SW 1271 (cell line): ENCODE results near the gene SS18.

ENCODE experiments used
- DNase-seq, 2 experiments: peaks; one replicate each; lab custom pipeline; 2025; lab: John Stamatoyannopoulos, UW

The SS18 gene

GRCh38 chr18:26071725-26072124 is 18.7 kb downstream of the SS18 start:
- DNase-seq: no peak

- DNase-seq: no peak
Measured at GRCh38 chr18:26071020-26071419, 19.4 kb downstream of the SS18 start.

- no peak for DNase-seq
Measured at GRCh38 chr18:26059357-26059756, 31.1 kb downstream of the SS18 start.

GRCh38 chr18:26057344-26057773 is 33.1 kb downstream of the SS18 start:
- no peak for DNase-seq

- no peak for DNase-seq
Measured at GRCh38 chr18:26056291-26056690, 34.1 kb downstream of the SS18 start.

- DNase-seq: no peak
Measured at GRCh38 chr18:26052505-26052904, 37.9 kb downstream of the SS18 start.

GRCh38 chr18:26051843-26052242 is 38.6 kb downstream of the SS18 start:
- DNase-seq: no peak

- DNase-seq: no peak
Measured at GRCh38 chr18:26046419-26047077, 43.9 kb downstream of the SS18 start.

- DNase-seq: no peak
Measured at GRCh38 chr18:26044807-26045206, 45.6 kb downstream of the SS18 start.

GRCh38 chr18:26040051-26040656 is 50.3 kb downstream of the SS18 start:
- DNase-seq: no peak

- DNase-seq: no peak
Measured at GRCh38 chr18:26039203-26039602, 51.2 kb downstream of the SS18 start.

- DNase-seq: no peak
Measured at GRCh38 chr18:26036635-26037034, 53.8 kb downstream of the SS18 start.

- no peak for DNase-seq
Measured at GRCh38 chr18:26034850-26035497, 55.4 kb downstream of the SS18 start.

GRCh38 chr18:26022585-26022984 is 67.8 kb downstream of the SS18 start:
- no peak for DNase-seq

GRCh38 chr18:26021061-26021754 is 69.2 kb downstream of the SS18 start:
- DNase-seq: no peak

GRCh38 chr18:26017929-26018328 is 72.5 kb downstream of the SS18 start:
- no peak for DNase-seq

GRCh38 chr18:26014462-26014861 is 76.0 kb downstream of the SS18 start:
- DNase-seq: no peak

GRCh38 chr18:26008619-26009018 is 81.8 kb downstream of the SS18 start:
- no peak for DNase-seq

- DNase-seq: no peak
Measured at GRCh38 chr18:26008096-26008495, 82.3 kb downstream of the SS18 start.

- no peak for DNase-seq
Measured at GRCh38 chr18:26005950-26006349, 84.5 kb downstream of the SS18 start.

- no peak for DNase-seq
Measured at GRCh38 chr18:26004832-26005231, 85.6 kb downstream of the SS18 start.

- DNase-seq: no peak
Measured at GRCh38 chr18:26003817-26004216, 86.6 kb downstream of the SS18 start.

- no peak for DNase-seq
Measured at GRCh38 chr18:26003356-26003755, 87.1 kb downstream of the SS18 start.
